IPS-18a (cell line): Measurements from ENCODE around the gene SLC28A3.
"Not testable (repeated sequence)": the region's sequence is repeated elsewhere in the genome, so short reads cannot be mapped to it uniquely, and the experiment has no call there.

ENCODE experiments used
- H3K27ac ChIP-seq: one replicate; pipeline ENCODE4 v1.5.1; 2013; ENCODE audit warnings: low read length
- H3K27me3 ChIP-seq: one replicate; pipeline ENCODE4 v1.6.1; 2013; ENCODE audit warnings: mild to moderate bottlenecking, low read length; ENCODE audit not compliant: control insufficient read depth, insufficient read depth
- H3K36me3 ChIP-seq: one replicate; pipeline ENCODE4 v1.6.1; 2013; ENCODE audit warnings: low read depth, low read length; ENCODE audit not compliant: control insufficient read depth
- H3K4me1 ChIP-seq: one replicate; pipeline ENCODE4 v1.6.1; 2013; ENCODE audit warnings: low read depth, low read length; ENCODE audit not compliant: control insufficient read depth
- H3K4me3 ChIP-seq: one replicate; pipeline ENCODE4 v1.5.1; 2013; ENCODE audit warnings: low read length
- H3K9ac ChIP-seq: one replicate; pipeline ENCODE4 v1.6.1; 2013; ENCODE audit warnings: mild to moderate bottlenecking, low read length, moderate library complexity
- H3K9me3 ChIP-seq: one replicate; pipeline ENCODE4 v1.6.1; 2013; ENCODE audit warnings: low read depth, low read length; ENCODE audit not compliant: control insufficient read depth

SLC28A3 gene

GRCh38 chr9:84374013-84374412 lies 33.5 kb upstream of the SLC28A3 start:
- H3K4me1 ChIP-seq, result no peaks in the 10 kb centered on the region
- no peaks in the 10 kb centered on the region for H3K36me3 ChIP-seq

GRCh38 chr9:84371737-84372136 lies 31.2 kb upstream of the SLC28A3 start:
- Histone ChIP-seq H3K27me3 (no peaks in the 10 kb centered on the region), H3K27ac (no peak overlapping the region), H3K9ac (no peak overlapping the region), H3K36me3 (no peaks in the 10 kb centered on the region), H3K4me3 (no peak overlapping the region), H3K9me3 (no peaks in the 10 kb centered on the region), H3K4me1 (peaks cover 3% of the 10 kb centered on the region)

More at GRCh38 chr9:84374013-84374412, 33.5 kb upstream of the SLC28A3 start:
- no peak overlapping the region for H3K9ac ChIP-seq
- H3K9me3 ChIP-seq, result no peaks in the 10 kb centered on the region
- H3K27ac ChIP-seq, result no peak overlapping the region
- no peaks in the 10 kb centered on the region for H3K27me3 ChIP-seq
- H3K4me3 ChIP-seq, result no peak overlapping the region

GRCh38 chr9:84368601-84369000 lies 28.0 kb upstream of the SLC28A3 start:
- H3K4me1 ChIP-seq, result peaks cover 3% of the 10 kb centered on the region
- H3K27me3 ChIP-seq, result no peaks in the 10 kb centered on the region
- H3K27ac ChIP-seq, result no peak overlapping the region

GRCh38 chr9:84367726-84368125 lies 27.2 kb upstream of the SLC28A3 start:
- H3K27ac ChIP-seq, H3K9me3 ChIP-seq: not testable (repeated sequence)

More at GRCh38 chr9:84368601-84369000, 28.0 kb upstream of the SLC28A3 start:
- Histone ChIP-seq H3K36me3 (no peaks in the 10 kb centered on the region), H3K9ac (no peak overlapping the region), H3K4me3 (no peak overlapping the region), H3K9me3 (no peaks in the 10 kb centered on the region)

GRCh38 chr9:84366683-84367082 lies 26.1 kb upstream of the SLC28A3 start:
- Histone ChIP-seq H3K9ac (no peak overlapping the region), H3K27ac (no peak overlapping the region), H3K4me3 (no peak overlapping the region), H3K36me3 (no peaks in the 10 kb centered on the region), H3K4me1 (peaks cover 3% of the 10 kb centered on the region), H3K9me3 (no peaks in the 10 kb centered on the region), H3K27me3 (no peaks in the 10 kb centered on the region)

More at GRCh38 chr9:84367726-84368125, 27.2 kb upstream of the SLC28A3 start:
- not testable (repeated sequence) for H3K27me3 ChIP-seq, H3K4me1 ChIP-seq, H3K36me3 ChIP-seq, H3K4me3 ChIP-seq, H3K9ac ChIP-seq

GRCh38 chr9:84364894-84365490 lies 24.4 kb upstream of the SLC28A3 start:
- H3K9ac ChIP-seq, H3K4me3 ChIP-seq, H3K9me3 ChIP-seq, H3K27me3 ChIP-seq, H3K4me1 ChIP-seq, H3K36me3 ChIP-seq, H3K27ac ChIP-seq: not testable (repeated sequence)

- Histone ChIP-seq H3K27me3 (no peaks in the 10 kb centered on the region), H3K36me3 (no peaks in the 10 kb centered on the region), H3K27ac (no peak overlapping the region), H3K4me3 (no peak overlapping the region), H3K9ac (no peak overlapping the region), H3K4me1 (no peaks in the 10 kb centered on the region), H3K9me3 (no peaks in the 10 kb centered on the region)
Observed at GRCh38 chr9:84361645-84362044, 21.1 kb upstream of the SLC28A3 start.

- Histone ChIP-seq H3K9me3 (no peaks in the 10 kb centered on the region), H3K4me1 (no peaks in the 10 kb centered on the region), H3K27ac (no peak overlapping the region), H3K9ac (no peak overlapping the region), H3K27me3 (no peaks in the 10 kb centered on the region), H3K36me3 (no peaks in the 10 kb centered on the region), H3K4me3 (no peak overlapping the region)
Observed at GRCh38 chr9:84357275-84357674, 16.7 kb upstream of the SLC28A3 start.

- H3K4me1 ChIP-seq, result no peaks in the 10 kb centered on the region
- no peaks in the 10 kb centered on the region for H3K27me3 ChIP-seq
- no peak overlapping the region for H3K9ac ChIP-seq
- H3K27ac ChIP-seq, result no peak overlapping the region
- H3K9me3 ChIP-seq, result no peaks in the 10 kb centered on the region
- no peaks in the 10 kb centered on the region for H3K36me3 ChIP-seq
- H3K4me3 ChIP-seq, result no peak overlapping the region
Observed at GRCh38 chr9:84354035-84354434, 13.5 kb upstream of the SLC28A3 start.

DNA sequence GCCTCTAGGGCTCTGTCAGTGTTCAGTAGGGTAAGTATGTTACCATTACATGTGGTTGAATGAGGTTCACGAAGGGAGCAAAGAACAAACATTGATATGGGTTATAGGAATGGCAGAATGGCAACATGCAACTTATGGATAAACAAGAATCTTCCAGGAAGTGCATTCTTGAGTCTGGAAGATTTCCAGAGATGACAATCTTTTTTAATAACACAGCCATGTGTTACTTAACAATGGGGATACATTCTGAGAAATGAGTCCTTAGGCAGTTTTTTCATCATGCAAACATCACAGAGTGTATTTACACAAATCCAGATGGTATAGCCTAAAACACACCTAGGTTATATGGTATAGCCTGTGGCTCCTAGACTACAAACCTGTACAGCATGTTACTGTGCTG lies 9.1 kb upstream of the SLC28A3 start:
- Histone ChIP-seq H3K4me3 (no peak overlapping the region), H3K27ac (no peak overlapping the region), H3K9me3 (no peaks in the 10 kb centered on the region), H3K4me1 (no peaks in the 10 kb centered on the region), H3K9ac (no peak overlapping the region), H3K27me3 (no peaks in the 10 kb centered on the region), H3K36me3 (no peaks in the 10 kb centered on the region)

DNA sequence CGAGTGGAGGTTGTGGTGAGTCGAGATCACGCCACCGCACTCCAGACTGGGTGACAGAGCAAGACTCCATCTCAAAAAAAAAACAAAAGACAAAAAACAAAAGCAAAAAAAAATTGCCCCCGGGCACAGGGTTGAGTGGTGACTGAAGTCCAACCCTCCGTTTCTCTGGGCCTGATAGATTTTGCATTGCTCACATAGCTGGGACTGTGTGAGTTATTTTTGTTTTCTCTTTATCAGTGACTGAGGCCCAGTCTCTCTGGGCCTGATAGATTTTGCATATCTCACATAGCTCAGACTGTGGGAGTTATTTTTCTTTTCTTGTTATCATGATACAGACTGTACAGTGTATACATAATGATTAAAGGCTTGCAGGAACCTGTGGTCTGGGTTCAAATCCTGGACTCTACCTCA lies 2.6 kb upstream of the SLC28A3 start:
- H3K27ac ChIP-seq, result no peak overlapping the region
- no peak overlapping the region for H3K9ac ChIP-seq
- H3K4me3 ChIP-seq, result no peak overlapping the region
- no peaks in the 10 kb centered on the region for H3K9me3 ChIP-seq
- H3K4me1 ChIP-seq, result peaks cover 12% of the 10 kb centered on the region
- no peaks in the 10 kb centered on the region for H3K36me3 ChIP-seq
- no peaks in the 10 kb centered on the region for H3K27me3 ChIP-seq

DNA sequence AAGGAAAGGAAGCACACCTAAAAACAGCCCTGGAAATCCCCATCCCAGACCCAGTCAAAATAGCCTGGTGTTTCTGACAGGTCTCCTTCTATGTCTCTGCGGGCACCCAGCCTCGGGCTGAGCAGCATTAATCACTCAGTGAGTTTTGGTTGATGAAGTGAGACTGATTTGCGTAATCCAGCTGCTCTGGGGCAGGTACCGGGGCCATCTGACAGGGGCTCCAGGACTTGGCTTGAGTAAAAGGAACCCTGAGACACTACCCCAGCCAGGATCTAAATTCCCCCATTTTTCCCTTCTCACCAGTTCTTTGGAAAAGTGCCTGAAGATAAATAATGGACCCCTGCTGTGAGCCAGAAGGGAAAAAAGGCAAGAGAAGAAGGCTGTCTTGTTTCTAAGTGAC lies 596 bp downstream of the SLC28A3 start:
- Histone ChIP-seq H3K36me3 (no peaks in the 10 kb centered on the region), H3K9me3 (no peaks in the 10 kb centered on the region), H3K27me3 (no peaks in the 10 kb centered on the region), H3K27ac (no peak overlapping the region), H3K9ac (no peak overlapping the region), H3K4me3 (no peak overlapping the region), H3K4me1 (peaks cover 12% of the 10 kb centered on the region)
